Measurements from ENCODE around the gene NXN.
"Not testable (repeated sequence)": the region's sequence is repeated elsewhere in the genome, so short reads cannot be mapped to it uniquely, and the experiment has no call there.

Gene NXN

GRCh38 chr17:862582-862981 lies 117.0 kb downstream of the NXN start:
- no peak for DNase-seq (ENCODE audit: low read depth in 2 of 2)

GRCh38 chr17:861364-861763 lies 118.2 kb downstream of the NXN start:
- no peak for DNase-seq (ENCODE audit: low read depth in 2 of 2)

GRCh38 chr17:860805-861204 lies 118.8 kb downstream of the NXN start:
- DNase-seq (ENCODE audit: low read depth in 2 of 2): no peak

DNA sequence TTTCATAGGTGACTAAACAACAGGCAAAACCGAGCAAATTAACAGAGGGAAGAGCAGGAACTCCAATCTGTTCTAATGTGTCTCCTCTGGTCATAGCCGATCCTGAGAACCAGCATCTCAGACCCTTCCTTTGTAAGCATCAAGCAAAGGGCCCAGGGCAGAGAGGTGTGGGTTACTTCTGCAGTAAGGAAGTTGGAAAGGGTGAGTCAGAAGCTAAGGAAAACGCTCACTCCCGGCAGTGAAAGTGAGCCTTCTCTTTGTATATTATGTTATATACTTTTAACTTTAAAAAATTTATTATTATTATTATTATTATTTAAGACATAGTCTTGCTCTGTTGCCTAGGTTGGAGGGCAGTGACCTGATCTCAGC lies 119.8 kb downstream of the NXN start:
- DNase-seq (ENCODE audit: low read depth in 2 of 2): no peak

GRCh38 chr17:859061-859823 lies 120.3 kb downstream of the NXN start:
- DNase-seq (ENCODE audit: low read depth in 2 of 2): no peak

GRCh38 chr17:856149-856548 lies 123.4 kb downstream of the NXN start:
- DNase-seq (ENCODE audit: low read depth in 2 of 2): no peak

DNA sequence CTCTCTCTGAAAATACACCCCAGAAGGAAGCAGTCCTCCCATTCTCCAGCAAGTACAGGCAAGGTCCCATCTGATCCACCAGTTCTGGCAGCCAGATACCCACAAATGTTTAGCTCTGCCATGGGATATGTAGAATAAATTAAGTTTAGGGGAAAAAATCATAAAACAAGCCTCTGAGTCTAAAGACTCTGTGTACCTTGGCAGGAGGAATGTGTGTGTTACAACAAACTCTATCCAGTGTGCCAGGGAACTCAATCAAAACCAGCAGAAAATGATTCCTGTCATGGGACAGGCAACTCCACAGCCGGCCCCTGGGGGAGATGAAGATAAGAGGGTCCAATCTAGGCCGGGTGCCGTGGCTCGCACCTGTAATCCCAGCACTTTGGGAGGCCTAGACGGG lies 124.0 kb downstream of the NXN start:
- DNase-seq (ENCODE audit: low read depth in 2 of 2): no peak

DNA sequence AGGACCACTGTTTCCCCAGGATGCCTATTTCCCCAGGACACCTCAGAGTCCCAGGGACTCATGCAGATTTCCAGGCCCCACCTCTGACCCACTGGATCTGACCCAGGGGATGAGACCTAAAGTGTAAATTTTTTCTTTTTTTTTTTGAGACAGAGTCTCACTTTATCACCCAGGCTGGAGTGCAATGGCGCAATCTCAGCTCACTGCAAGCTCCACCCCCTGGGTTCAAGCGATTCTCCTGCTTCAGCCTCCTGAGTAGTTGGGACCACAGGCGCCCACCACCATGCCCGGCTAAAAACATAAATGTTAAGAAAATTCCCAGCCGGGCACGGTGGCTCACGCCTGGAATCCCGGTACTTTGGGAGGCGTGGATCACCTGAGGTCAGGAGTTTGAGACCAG lies 126.7 kb downstream of the NXN start:
- DNase-seq (ENCODE audit: low read depth in 2 of 2): not testable (repeated sequence)

GRCh38 chr17:852349-852748 lies 127.2 kb downstream of the NXN start:
- no peak for DNase-seq (ENCODE audit: low read depth in 2 of 2)

GRCh38 chr17:851924-852323 lies 127.7 kb downstream of the NXN start:
- no peak for DNase-seq (ENCODE audit: low read depth in 2 of 2)

DNA sequence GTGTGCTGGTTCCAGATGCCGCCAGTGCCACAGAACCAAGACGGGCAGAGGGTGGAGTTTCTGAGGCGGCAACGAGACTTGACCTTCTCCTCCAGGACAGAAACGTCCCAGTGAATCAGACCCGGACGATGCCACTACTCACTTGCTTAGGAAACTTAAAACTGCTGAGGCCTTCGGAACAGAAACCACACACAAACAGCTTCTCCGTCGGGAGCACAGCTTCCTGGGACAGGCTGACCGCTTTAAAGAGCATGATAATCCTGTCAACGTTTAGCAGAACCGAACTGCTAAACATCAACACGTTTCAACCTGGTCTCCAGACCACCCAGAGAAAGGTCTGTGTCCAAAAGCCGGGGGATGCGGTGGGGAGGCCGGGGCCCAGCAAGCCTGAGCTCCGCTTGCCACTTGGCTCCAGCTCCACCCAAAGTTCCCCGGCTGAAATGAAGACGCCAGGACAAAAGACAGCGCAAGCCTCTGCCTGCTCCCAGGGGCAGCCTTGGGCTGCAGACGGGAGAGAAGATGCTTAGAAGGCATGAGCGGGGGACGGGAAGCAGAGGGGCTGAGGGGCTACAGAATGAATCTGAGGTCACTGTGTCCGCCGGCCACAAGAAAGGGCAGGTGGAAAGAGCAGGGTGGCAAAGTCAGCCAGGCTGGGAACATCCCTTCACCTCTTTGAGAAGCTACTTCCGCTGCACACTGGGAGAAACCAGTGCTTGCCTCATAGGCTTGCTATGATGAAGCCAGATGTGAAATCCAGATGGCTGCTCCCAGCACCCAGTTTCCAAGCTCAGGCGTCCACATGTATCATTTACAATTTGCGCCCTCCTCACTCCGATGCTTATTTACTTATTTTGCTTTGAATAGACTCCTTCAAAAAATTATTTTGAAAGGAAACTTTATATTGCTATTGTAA lies 128.5 kb downstream of the NXN start:
- DNase-seq (ENCODE audit: low read depth in 2 of 2): no peak

- no peak for DNase-seq (ENCODE audit: low read depth in 2 of 2)
Observed at GRCh38 chr17:850086-850850, 129.3 kb downstream of the NXN start.

DNA sequence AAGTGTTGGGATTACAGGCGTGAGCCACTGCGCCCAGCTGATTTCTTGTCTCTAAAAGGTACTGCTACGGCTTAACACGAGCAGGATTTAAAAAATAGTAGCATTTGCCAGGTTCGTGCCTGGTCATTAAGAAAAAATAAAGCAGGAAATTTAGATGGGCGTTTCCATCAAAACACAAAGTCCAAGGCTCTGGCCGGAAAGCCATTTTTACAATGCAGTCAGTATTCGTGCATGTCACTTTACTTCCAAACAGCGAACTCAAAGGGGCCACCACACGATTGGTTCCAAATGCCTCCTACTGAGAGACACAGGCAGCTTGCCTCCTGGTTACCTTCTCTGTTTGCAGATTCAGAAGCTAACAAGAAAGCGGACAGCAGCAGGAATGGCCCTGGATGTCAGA lies 131.2 kb downstream of the NXN start:
- no peak for DNase-seq (ENCODE audit: low read depth in 2 of 2)

GRCh38 chr17:846901-847843 lies 132.4 kb downstream of the NXN start:
- DNase-seq (ENCODE audit: low read depth in 2 of 2): no peak

GRCh38 chr17:841313-841712 lies 138.3 kb downstream of the NXN start:
- no peak for DNase-seq (ENCODE audit: low read depth in 2 of 2)

GRCh38 chr17:838486-838885 lies 141.1 kb downstream of the NXN start:
- no peak for DNase-seq (ENCODE audit: low read depth in 2 of 2)

GRCh38 chr17:836151-836550 lies 143.4 kb downstream of the NXN start:
- DNase-seq (ENCODE audit: low read depth in 2 of 2): no peak

DNA sequence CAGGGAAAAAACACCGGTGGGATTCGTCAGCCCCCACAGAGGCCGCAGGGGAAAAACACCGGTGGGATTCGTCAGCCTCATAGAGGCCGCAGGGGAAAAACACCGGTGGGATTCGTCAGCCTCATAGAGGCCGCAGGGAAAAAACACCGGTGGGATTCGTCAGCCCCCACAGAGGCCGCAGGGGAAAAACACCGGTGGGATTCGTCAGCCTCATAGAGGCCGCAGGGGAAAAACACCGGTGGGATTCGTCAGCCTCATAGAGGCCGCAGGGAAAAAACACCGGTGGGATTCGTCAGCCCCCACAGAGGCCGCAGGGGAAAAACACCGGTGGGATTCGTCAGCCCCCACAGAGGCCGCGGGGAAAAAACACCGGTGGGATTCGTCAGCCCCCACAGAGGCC lies 143.9 kb downstream of the NXN start:
- not testable (repeated sequence) for DNase-seq (ENCODE audit: low read depth in 2 of 2)

DNA sequence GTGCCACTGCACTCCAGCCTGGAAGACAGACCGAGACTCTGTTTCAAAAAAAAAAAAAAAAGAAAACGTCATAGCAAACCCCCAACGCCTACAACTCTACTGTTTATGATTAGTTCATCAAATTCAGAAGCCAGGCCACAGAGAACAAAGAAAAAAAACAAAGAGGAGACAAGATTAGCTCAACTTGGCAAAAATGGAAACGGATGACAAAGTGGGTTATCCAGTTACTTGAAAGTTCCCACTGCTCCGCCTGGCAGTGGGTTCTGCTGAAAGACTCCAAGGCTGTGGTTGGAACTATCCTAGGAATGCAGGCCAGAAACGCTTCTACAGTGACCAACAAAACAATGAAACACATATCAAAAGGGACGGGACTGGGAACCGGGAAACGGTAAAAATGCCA lies 144.3 kb downstream of the NXN start:
- no peak for DNase-seq (ENCODE audit: low read depth in 2 of 2)

- DNase-seq (ENCODE audit: low read depth in 2 of 2): no peak
Observed at GRCh38 chr17:834136-834535, 145.4 kb downstream of the NXN start.

- DNase-seq (ENCODE audit: low read depth in 2 of 2): no peak
Observed at GRCh38 chr17:830950-831349, 148.6 kb downstream of the NXN start.
